K562 (cell line): ENCODE results near the gene NYAP1. TPM values are rescaled to one million over a fixed set of nuclear protein-coding genes. Genes with fewer than 3 reads are reported as not detected.

Source experiments
- CREM ChIP-seq: IDR thresholded peaks from 2 replicates; pipeline ENCODE4 v1.6.1; 2014; ENCODE audit warnings: antibody characterized with exemption, low read depth
- ESRRA ChIP-seq: fragments of 450-650 bp; IDR thresholded peaks from 2 replicates; pipeline ENCODE4 v1.6.1; 2014; ENCODE audit warnings: low read depth, mild to moderate bottlenecking, moderate library complexity, borderline replicate concordance
- GTF2F1 ChIP-seq: IDR thresholded peaks from 2 replicates; pipeline ENCODE4 v1.6.1; 2011; ENCODE audit warnings: low read depth, low read length, improper control_type of control experiment
- HLTF ChIP-seq: fragments of 450-650 bp; IDR thresholded peaks from 2 replicates; pipeline ENCODE4 v1.6.1; 2016
- HMG20A ChIP-seq: fragments of 450-650 bp; formaldehyde crosslinking; conservative IDR thresholded peaks from 2 replicates; pipeline ENCODE4 v1.4.0; 2020; ENCODE audit warnings: mild to moderate bottlenecking, mixed read lengths
- HMG20B ChIP-seq: fragments of 250-450 bp; sonication (Bioruptor Pico); IDR thresholded peaks from 2 replicates; pipeline ENCODE4 v1.5.0; 2021; ENCODE audit warnings: mild to moderate bottlenecking
- KAT8 ChIP-seq: fragments of 450-650 bp; IDR thresholded peaks from 2 replicates; pipeline ENCODE4 v1.6.1; 2016; ENCODE audit warnings: low read depth, mild to moderate bottlenecking
- KDM4B ChIP-seq, 2 experiments: fragments of 450-650 bp in 1 of 2; sonication (generic) in 1 of 2; IDR thresholded peaks; 2 replicates each; pipeline ENCODE4 v1.6.1; 2016 to 2017; ENCODE audit warnings: borderline replicate concordance in 2 of 2, antibody characterized with exemption in 1 of 2, low read depth in 1 of 2, mild to moderate bottlenecking in 1 of 2
- KLF16 ChIP-seq: IDR thresholded peaks from 2 replicates; pipeline ENCODE4 v1.6.1; 2016; ENCODE audit warnings: antibody characterized with exemption
- LEF1 ChIP-seq: fragments of 450-650 bp; IDR thresholded peaks from 2 replicates; pipeline ENCODE4 v1.6.1; 2016; ENCODE audit warnings: mild to moderate bottlenecking
- NFIC ChIP-seq: fragments of 450-650 bp; IDR thresholded peaks from 2 replicates; pipeline ENCODE4 v1.6.1; 2017; ENCODE audit warnings: mild to moderate bottlenecking, inconsistent platforms
- POLR2G ChIP-seq: fragments of 200-400 bp; formaldehyde crosslinking; IDR thresholded peaks from 2 replicates; pipeline ENCODE4 v1.6.1; 2017; ENCODE audit warnings: low read depth, mild to moderate bottlenecking, antibody characterized with exemption, low read length, moderate library complexity
- RAD21 ChIP-seq, 2 experiments: fragments of 250-450 bp in 1 of 2; fragments of 450-650 bp in 1 of 2; sonication (Bioruptor Pico) in 1 of 2; formaldehyde crosslinking in 1 of 2; IDR thresholded peaks in 1 of 2; conservative IDR thresholded peaks in 1 of 2; 2 replicates each; pipeline versions ENCODE4 v1.4.0 to v1.8.0; 2020 to 2022; ENCODE audit warnings: mild to moderate bottlenecking in 2 of 2, moderate library complexity in 1 of 2
- RB1 ChIP-seq: fragments of 450-650 bp; IDR thresholded peaks from 2 replicates; pipeline ENCODE4 v1.6.1; 2017; ENCODE audit warnings: low read depth, mild to moderate bottlenecking
- RBFOX2 ChIP-seq: fragments of 200-400 bp; formaldehyde crosslinking; IDR thresholded peaks from 2 replicates; pipeline ENCODE4 v1.6.1; 2017; ENCODE audit warnings: low read depth, mild to moderate bottlenecking, low read length, moderate library complexity
- SLC30A9 ChIP-seq: fragments of 250-450 bp; sonication (Bioruptor Pico); IDR thresholded peaks from 2 replicates; pipeline ENCODE4 v1.8.0; 2022; ENCODE audit warnings: mild to moderate bottlenecking, moderate library complexity
- SMARCC2 ChIP-seq: fragments of 450-650 bp; IDR thresholded peaks from 2 replicates; pipeline ENCODE4 v1.6.1; 2017; ENCODE audit warnings: antibody characterized with exemption, moderate library complexity, mild to moderate bottlenecking, low read depth
- SRF ChIP-seq, 2 experiments: fragments of 250-450, 450-650 bp in 1 of 2; sonication (Bioruptor Pico) in 1 of 2; sonication (generic) in 1 of 2; formaldehyde crosslinking; IDR thresholded peaks; 2 replicates each; pipeline versions ENCODE4 v1.5.0 to v1.5.1; 2020 to 2022; ENCODE audit warnings: mild to moderate bottlenecking in 1 of 2, missing genetic modification reagents in 1 of 2
- YY1 ChIP-seq, 3 experiments: IDR thresholded peaks; 2 replicates each; pipeline ENCODE4 v1.6.1; 2011; ENCODE audit warnings: low read length in 2 of 3, mild to moderate bottlenecking in 2 of 3, moderate library complexity in 2 of 3, borderline replicate concordance in 1 of 3, control low read depth in 1 of 3, low read depth in 1 of 3; ENCODE audit not compliant: insufficient read depth in 3 of 3, insufficient replicate concordance in 2 of 3, control insufficient read depth in 1 of 3, insufficient read length in 1 of 3; ENCODE audit errors: extremely low read depth in 1 of 3
- ZBTB7A ChIP-seq: IDR thresholded peaks from 2 replicates; pipeline ENCODE4 v1.6.1; 2011; ENCODE audit warnings: low read depth, mild to moderate bottlenecking, low read length, moderate library complexity, borderline replicate concordance; ENCODE audit not compliant: control insufficient read depth
- ZKSCAN8 ChIP-seq: fragments of 200-800 bp; sonication (Bioruptor generic); IDR thresholded peaks from 2 replicates; pipeline ENCODE4 v1.6.1; 2016; ENCODE audit warnings: missing genetic modification characterization, missing compliant biosample characterization
- polyA plus RNA-seq, 8 experiments: library from polyadenylated mRNA; depleted of rRNA in 4 of 8; stranded (reverse) in 5 of 8; unstranded in 3 of 8; fragments of >200 nt; fragmentation: Nextera tagmentation in 2 of 8; fragmentation: Illumina TruSeq in 1 of 8; extraction: Ambion mirVana in 2 of 8; extraction: Trizol in 1 of 8; gene quantifications; 2 replicates each; pipeline versions ENCODE4 v1.2.1 to v1.2.3, GENCODE V29; 2011 to 2014; ENCODE audit warnings: inconsistent platforms in 1 of 8, missing spikeins in 1 of 8
- total RNA-seq, 7 experiments: library from RNA; depleted of rRNA in 6 of 7; stranded (reverse); fragments of >200 nt in 6 of 7; fragmentation: Illumina TruSeq in 2 of 7; extraction: Trizol in 2 of 7; gene quantifications; 2 replicates each; pipeline versions ENCODE4 v1.2.1 to v1.2.3, GENCODE V29; 2011 to 2021; ENCODE audit warnings: low replicate concordance in 1 of 7
- TF ChIP-seq, protein P1 (sequence below): fragments of 200-800 bp; sonication (Bioruptor generic); IDR thresholded peaks from 2 replicates; pipeline ENCODE4 v1.6.1; 2017; ENCODE audit warnings: missing genetic modification characterization, missing compliant biosample characterization
- TF ChIP-seq, protein P2 (sequence below), 3 experiments: IDR thresholded peaks in 2 of 3; conservative IDR thresholded peaks in 1 of 3; 2 replicates each; pipeline ENCODE4 v1.5.1; 2011 to 2012; ENCODE audit warnings: low read length in 3 of 3, mild to moderate bottlenecking in 3 of 3, control low read depth in 2 of 3, improper control_type of control experiment in 1 of 3, inconsistent platforms in 1 of 3, low read depth in 1 of 3, mixed read lengths in 1 of 3, moderate library complexity in 1 of 3; ENCODE audit not compliant: insufficient read depth in 2 of 3
- TF ChIP-seq, protein P3 (sequence below): fragments of 450-650 bp; formaldehyde crosslinking; IDR thresholded peaks from 2 replicates; pipeline ENCODE4 v1.4.0; 2020; ENCODE audit warnings: mild to moderate bottlenecking, moderate library complexity

The NYAP1 gene
- total and polyA plus RNA-seq, 9 of the 15 experiments (the other 6 are each of a cell fraction or from before 2014, with no cell fraction given) = 0.11 to 0.88 (median 0.22) TPM; not detected in 2

DNA sequence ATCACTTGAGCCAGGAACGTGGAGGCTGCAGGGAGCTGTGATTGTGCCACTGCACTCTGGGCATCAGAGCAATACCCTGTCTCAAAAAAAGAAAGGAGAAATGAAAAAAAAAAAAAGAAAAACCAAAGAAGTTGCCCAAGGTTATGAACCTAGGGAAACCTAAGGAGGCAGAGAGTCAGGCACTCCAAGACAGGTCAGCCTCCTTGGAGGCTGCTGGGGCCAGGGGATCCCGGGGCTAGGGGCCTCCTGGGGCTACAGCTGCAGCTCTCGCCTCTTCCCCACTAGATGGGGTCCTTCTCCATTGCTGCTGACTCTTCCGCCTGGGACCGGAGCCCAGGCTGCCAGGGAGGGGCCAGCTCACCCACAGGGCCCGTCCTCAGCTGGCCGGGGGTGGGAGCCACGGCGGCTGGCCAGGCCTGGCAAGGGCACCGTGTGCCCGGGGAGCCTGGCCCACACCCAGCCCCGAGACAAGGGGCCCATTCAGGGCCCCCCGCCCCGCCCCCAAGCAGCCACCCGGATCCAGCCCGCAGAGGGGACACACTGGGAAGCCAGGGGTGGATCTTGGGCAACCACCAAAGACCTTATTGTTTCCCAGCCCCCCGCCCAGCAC is 17.9 kb upstream of the NYAP1 start (continued):
- TF ChIP-seq RBFOX2 (peak; percentile 53; the same call in 1 of the 2 replicates), RB1 (peak; percentile 24; the same call in 1 of the 2 replicates), HMG20A (CRISPR knock-in tag) (no peak), YY1 (IDR thresholded peaks at IDR 0.05; ENCODE audit: borderline replicate concordance in 1 of 3, control insufficient read depth in 1 of 3, extremely low read depth in 1 of 3, insufficient read depth in 3 of 3, insufficient read length in 1 of 3, insufficient replicate concordance in 2 of 3, low read depth in 1 of 3, low read length in 2 of 3) (peak in 1 of 3 experiments; percentile 28), SMARCC2 (no peak), HMG20B (CRISPR knock-in tag) (no peak), NFIC (peak; percentile 52; the same call in 1 of the 2 replicates), KDM4B (IDR thresholded peaks at IDR 0.05; ENCODE audit: borderline replicate concordance in 2 of 2, low read depth in 1 of 2) (0 out of 4 replicates have a peak, but pooled peaks of 1 of the 2 experiments have one; percentile 34), POLR2G (peak; percentile 74), KLF16 (peak; percentile 31; the same call in 1 of the 2 replicates), ZBTB7A (peak; percentile 87), CREM (peak; percentile 34), GTF2F1 (no peak), ESRRA (no peak), SLC30A9 (CRISPR knock-in tag) (no peak), SRF (CRISPR knock-in tag; IDR thresholded peaks at IDR 0.05) (peak in 1 of 2 experiments; percentile 37; a peak in 1 of 4 replicates), RAD21 (CRISPR knock-in tag; conservative IDR thresholded peaks at IDR 0.05 in 1 of 2, IDR thresholded peaks at IDR 0.05 in 1 of 2) (peak; percentile 44 to 58), KAT8 (no peak), ZKSCAN8 (CRISPR knock-in tag) (no peak), HLTF (peak; percentile 65; the same call in 1 of the 2 replicates), LEF1 (no peak)
- TF ChIP-seq, protein P1, sequence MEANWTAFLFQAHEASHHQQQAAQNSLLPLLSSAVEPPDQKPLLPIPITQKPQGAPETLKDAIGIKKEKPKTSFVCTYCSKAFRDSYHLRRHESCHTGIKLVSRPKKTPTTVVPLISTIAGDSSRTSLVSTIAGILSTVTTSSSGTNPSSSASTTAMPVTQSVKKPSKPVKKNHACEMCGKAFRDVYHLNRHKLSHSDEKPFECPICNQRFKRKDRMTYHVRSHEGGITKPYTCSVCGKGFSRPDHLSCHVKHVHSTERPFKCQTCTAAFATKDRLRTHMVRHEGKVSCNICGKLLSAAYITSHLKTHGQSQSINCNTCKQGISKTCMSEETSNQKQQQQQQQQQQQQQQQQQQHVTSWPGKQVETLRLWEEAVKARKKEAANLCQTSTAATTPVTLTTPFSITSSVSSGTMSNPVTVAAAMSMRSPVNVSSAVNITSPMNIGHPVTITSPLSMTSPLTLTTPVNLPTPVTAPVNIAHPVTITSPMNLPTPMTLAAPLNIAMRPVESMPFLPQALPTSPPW (CRISPR knock-in tag) = peak; percentile 84
- TF ChIP-seq, protein P2, sequence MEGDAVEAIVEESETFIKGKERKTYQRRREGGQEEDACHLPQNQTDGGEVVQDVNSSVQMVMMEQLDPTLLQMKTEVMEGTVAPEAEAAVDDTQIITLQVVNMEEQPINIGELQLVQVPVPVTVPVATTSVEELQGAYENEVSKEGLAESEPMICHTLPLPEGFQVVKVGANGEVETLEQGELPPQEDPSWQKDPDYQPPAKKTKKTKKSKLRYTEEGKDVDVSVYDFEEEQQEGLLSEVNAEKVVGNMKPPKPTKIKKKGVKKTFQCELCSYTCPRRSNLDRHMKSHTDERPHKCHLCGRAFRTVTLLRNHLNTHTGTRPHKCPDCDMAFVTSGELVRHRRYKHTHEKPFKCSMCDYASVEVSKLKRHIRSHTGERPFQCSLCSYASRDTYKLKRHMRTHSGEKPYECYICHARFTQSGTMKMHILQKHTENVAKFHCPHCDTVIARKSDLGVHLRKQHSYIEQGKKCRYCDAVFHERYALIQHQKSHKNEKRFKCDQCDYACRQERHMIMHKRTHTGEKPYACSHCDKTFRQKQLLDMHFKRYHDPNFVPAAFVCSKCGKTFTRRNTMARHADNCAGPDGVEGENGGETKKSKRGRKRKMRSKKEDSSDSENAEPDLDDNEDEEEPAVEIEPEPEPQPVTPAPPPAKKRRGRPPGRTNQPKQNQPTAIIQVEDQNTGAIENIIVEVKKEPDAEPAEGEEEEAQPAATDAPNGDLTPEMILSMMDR (IDR thresholded peaks at IDR 0.05 in 2 of 3, conservative IDR thresholded peaks at IDR 0.05 in 1 of 3; ENCODE audit: insufficient read depth in 2 of 3, low read depth in 1 of 3, low read length in 3 of 3) = peak; percentile 69 to 84 (median 84)
- TF ChIP-seq, protein P3, sequence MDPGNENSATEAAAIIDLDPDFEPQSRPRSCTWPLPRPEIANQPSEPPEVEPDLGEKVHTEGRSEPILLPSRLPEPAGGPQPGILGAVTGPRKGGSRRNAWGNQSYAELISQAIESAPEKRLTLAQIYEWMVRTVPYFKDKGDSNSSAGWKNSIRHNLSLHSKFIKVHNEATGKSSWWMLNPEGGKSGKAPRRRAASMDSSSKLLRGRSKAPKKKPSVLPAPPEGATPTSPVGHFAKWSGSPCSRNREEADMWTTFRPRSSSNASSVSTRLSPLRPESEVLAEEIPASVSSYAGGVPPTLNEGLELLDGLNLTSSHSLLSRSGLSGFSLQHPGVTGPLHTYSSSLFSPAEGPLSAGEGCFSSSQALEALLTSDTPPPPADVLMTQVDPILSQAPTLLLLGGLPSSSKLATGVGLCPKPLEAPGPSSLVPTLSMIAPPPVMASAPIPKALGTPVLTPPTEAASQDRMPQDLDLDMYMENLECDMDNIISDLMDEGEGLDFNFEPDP = no peak
